ENCODE measurements around the gene USP51. TPM values are rescaled to one million over a fixed set of nuclear protein-coding genes. Genes with fewer than 3 reads are reported as not detected.

Gene USP51
- total RNA-seq, 5 donors from 2014 or later (not counting 1 experiment from before 2014, with no cell fraction given): 1.6 to 2.1 (median 1.7) TPM

- Mint-ChIP-seq H3K4me1 (peaks cover 0 to 18% (median 12%) of the 10 kb centered on the region in 3 donors), H3K4me3 (peak overlapping the region; percentile 87 to 91 (median 88)), H3K27ac (peak overlapping the region; percentile 95), H3K9me3 (no peaks in the 10 kb centered on the region), H3K27me3 (peaks cover 0 to 3% of the 10 kb centered on the region in 2 donors), H3K36me3 (no peaks in the 10 kb centered on the region)
- ChIA-PET CTCF (interaction anchor here (0.7 to 2.3 kb wide), 4 partner anchors 37 to 236 kb away, joined by 3 to 18 read pairs (median 6); partner anchors contain the start of genes MAGEH1 (in 1 of the 2) and RRAGB (in 1 of the 2)), POLR2A (interaction anchor here (0.7 to 2.2 kb wide), 4 partner anchors 37 to 1241 kb away, joined by 3 to 18 read pairs (median 3); partner anchors contain the start of genes MAGEH1 (in 2 of the 2) and RRAGB (in 1 of the 2))
- Histone ChIP-seq H3K27me3 (replicated peaks in 1 of 2; ENCODE audit: control insufficient read depth in 2 of 2, extremely low read depth in 1 of 2, insufficient read depth in 2 of 2, low read length in 1 of 2) (no peaks in the 10 kb centered on the region), H3K4me3 (ENCODE audit: control insufficient read depth in 1 of 2, extremely low read depth in 1 of 2, low read length in 1 of 2) (peak overlapping the region; percentile 74), H3K36me3 (ENCODE audit: control insufficient read depth in 2 of 2, extremely low read depth in 1 of 2, insufficient read depth in 1 of 2, low read length in 1 of 2) (no peaks in the 10 kb centered on the region), H3K27ac (ENCODE audit: low read length) (peak overlapping the region; percentile 87), H3K9me3 (no peaks in the 10 kb centered on the region), H3K4me1 (ENCODE audit: control insufficient read depth in 1 of 2, extremely low read depth in 1 of 2, insufficient read depth in 2 of 2, low read length in 2 of 2) (peaks cover 0 to 11% of the 10 kb centered on the region in 2 experiments)
- WGBS (ENCODE audit: insufficient coverage): 2% methylated on average over 12 of the region's 54 CpGs
- ATAC-seq (replicated peaks in 1 of 4) (peak; percentile 76 to 82 (median 79)), DNase-seq (peak; percentile 44 to 77 (median 61))
Observed at GRCh38 chrX:55488593-55489313, 895 bp downstream of the USP51 start.

GRCh38 chrX:55488006-55488592 is 1.5 kb downstream of the USP51 start:
- Mint-ChIP-seq H3K4me3 (peak overlapping the region; percentile 84 to 88 (median 87)), H3K27ac (peak overlapping the region; percentile 87 to 90), H3K27me3 (peaks cover 0 to 3% of the 10 kb centered on the region in 2 donors), H3K36me3 (no peaks in the 10 kb centered on the region), H3K4me1 (peaks cover 0 to 18% (median 12%) of the 10 kb centered on the region in 3 donors), H3K9me3 (no peaks in the 10 kb centered on the region)
- H3K4me1 ChIP-seq (ENCODE audit: control insufficient read depth in 1 of 2, extremely low read depth in 1 of 2, insufficient read depth in 2 of 2, low read length in 2 of 2): peaks cover 0 to 11% of the 10 kb centered on the region in 2 experiments
- ChIA-PET POLR2A (interaction anchor here (1.2 to 2.2 kb wide), 2 partner anchors 36 kb away, joined by 3 to 18 read pairs; partner anchors contain the start of gene MAGEH1 (in 2 of the 2)), CTCF (interaction anchor here in 1 of 2 donors (1.1 to 2.3 kb wide), 3 partner anchors 36 to 237 kb away, joined by 3 to 18 read pairs (median 9); partner anchors contain the start of genes MAGEH1 and RRAGB)
- peak overlapping the region; percentile 65 for H3K27ac ChIP-seq (ENCODE audit: low read length)
- ATAC-seq (replicated peaks in 1 of 4) (peak in 2 of 4 experiments; percentile 1 to 7), DNase-seq (peak in 3 of 35 experiments; percentile 1 to 11 (median 4))
- H3K4me3 ChIP-seq (ENCODE audit: control insufficient read depth in 1 of 2, extremely low read depth in 1 of 2, low read length in 1 of 2): peak overlapping the region; percentile 36 to 74
- H3K9me3 ChIP-seq: no peaks in the 10 kb centered on the region
- H3K36me3 ChIP-seq (ENCODE audit: control insufficient read depth in 2 of 2, extremely low read depth in 1 of 2, insufficient read depth in 1 of 2, low read length in 1 of 2): no peaks in the 10 kb centered on the region
- WGBS (ENCODE audit: insufficient coverage): 10% methylated on average over 2 of the region's 23 CpGs
- no peaks in the 10 kb centered on the region for H3K27me3 ChIP-seq (replicated peaks in 1 of 2; ENCODE audit: control insufficient read depth in 2 of 2, extremely low read depth in 1 of 2, insufficient read depth in 2 of 2, low read length in 1 of 2)

DNA sequence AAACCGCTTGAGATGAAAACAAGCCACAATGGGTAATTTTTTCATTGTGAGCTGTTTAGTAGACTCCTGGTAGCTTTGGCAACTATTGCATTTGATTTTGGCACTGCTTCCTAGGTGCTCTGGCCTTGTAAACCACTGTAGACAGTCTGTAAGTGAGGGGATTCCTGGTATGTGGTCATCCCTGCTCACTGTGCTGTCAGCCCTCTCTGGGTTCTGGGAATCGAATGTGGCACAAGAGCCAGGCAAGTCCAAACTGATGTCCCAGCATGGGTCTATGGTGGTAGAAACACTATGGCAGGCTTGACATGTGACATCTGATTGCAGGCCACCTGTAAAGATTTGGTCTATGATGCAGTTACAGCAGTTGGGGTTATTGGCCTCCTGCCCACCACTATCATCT is 2.5 kb downstream of the USP51 start:
- peak overlapping the region; percentile 15 to 87 for H3K27ac Mint-ChIP-seq
- H3K4me1 ChIP-seq (ENCODE audit: control insufficient read depth in 1 of 2, extremely low read depth in 1 of 2, insufficient read depth in 2 of 2, low read length in 2 of 2): peaks cover 0 to 11% of the 10 kb centered on the region in 2 experiments
- H3K27ac ChIP-seq (ENCODE audit: low read length): no peak overlapping the region
- no peak for ATAC-seq (replicated peaks in 1 of 4)
- H3K9me3 ChIP-seq: no peaks in the 10 kb centered on the region
- ChIA-PET CTCF (no interaction called here), POLR2A (no interaction called here)
- DNase-seq: peak in 1 of 35 experiments; percentile 4
- no peaks in the 10 kb centered on the region for H3K36me3 ChIP-seq (ENCODE audit: control insufficient read depth in 2 of 2, extremely low read depth in 1 of 2, insufficient read depth in 1 of 2, low read length in 1 of 2)
- no peaks in the 10 kb centered on the region for H3K9me3 Mint-ChIP-seq
- peaks cover 0 to 18% (median 12%) of the 10 kb centered on the region in 3 donors for H3K4me1 Mint-ChIP-seq
- 100% methylated on average over 1 of the region's 2 CpGs for WGBS (ENCODE audit: insufficient coverage)
- no peak overlapping the region for H3K4me3 ChIP-seq (ENCODE audit: control insufficient read depth in 1 of 2, extremely low read depth in 1 of 2, low read length in 1 of 2)
- H3K27me3 Mint-ChIP-seq: peaks cover 0 to 5% of the 10 kb centered on the region in 2 donors
- H3K27me3 ChIP-seq (replicated peaks in 1 of 2; ENCODE audit: control insufficient read depth in 2 of 2, extremely low read depth in 1 of 2, insufficient read depth in 2 of 2, low read length in 1 of 2): no peaks in the 10 kb centered on the region
- H3K4me3 Mint-ChIP-seq: no peak overlapping the region
- H3K36me3 Mint-ChIP-seq: no peaks in the 10 kb centered on the region

GRCh38 chrX:55486736-55487135 is 2.9 kb downstream of the USP51 start:
- H3K9me3 Mint-ChIP-seq: no peaks in the 10 kb centered on the region
- H3K27ac Mint-ChIP-seq: no peak overlapping the region
- ChIA-PET POLR2A (no interaction called here), CTCF (no interaction called here)
- DNase-seq (no peak), ATAC-seq (replicated peaks in 1 of 4) (no peak)
- no peaks in the 10 kb centered on the region for H3K9me3 ChIP-seq
- peaks cover 0 to 9% of the 10 kb centered on the region in 2 donors for H3K27me3 Mint-ChIP-seq
- no peak overlapping the region for H3K4me3 ChIP-seq (ENCODE audit: control insufficient read depth in 1 of 2, extremely low read depth in 1 of 2, low read length in 1 of 2)
- H3K27me3 ChIP-seq (replicated peaks in 1 of 2; ENCODE audit: control insufficient read depth in 2 of 2, extremely low read depth in 1 of 2, insufficient read depth in 2 of 2, low read length in 1 of 2): no peaks in the 10 kb centered on the region
- H3K36me3 ChIP-seq (ENCODE audit: control insufficient read depth in 2 of 2, extremely low read depth in 1 of 2, insufficient read depth in 1 of 2, low read length in 1 of 2): no peaks in the 10 kb centered on the region
- no peak overlapping the region for H3K27ac ChIP-seq (ENCODE audit: low read length)
- H3K36me3 Mint-ChIP-seq: no peaks in the 10 kb centered on the region
- no peak overlapping the region for H3K4me3 Mint-ChIP-seq
- peaks cover 0 to 18% (median 12%) of the 10 kb centered on the region in 3 donors for H3K4me1 Mint-ChIP-seq
- WGBS (ENCODE audit: insufficient coverage): no CpG with 5 or more reads among the region's 3 CpGs
- H3K4me1 ChIP-seq (ENCODE audit: control insufficient read depth in 1 of 2, extremely low read depth in 1 of 2, insufficient read depth in 2 of 2, low read length in 2 of 2): peaks cover 0 to 11% of the 10 kb centered on the region in 2 experiments

DNA sequence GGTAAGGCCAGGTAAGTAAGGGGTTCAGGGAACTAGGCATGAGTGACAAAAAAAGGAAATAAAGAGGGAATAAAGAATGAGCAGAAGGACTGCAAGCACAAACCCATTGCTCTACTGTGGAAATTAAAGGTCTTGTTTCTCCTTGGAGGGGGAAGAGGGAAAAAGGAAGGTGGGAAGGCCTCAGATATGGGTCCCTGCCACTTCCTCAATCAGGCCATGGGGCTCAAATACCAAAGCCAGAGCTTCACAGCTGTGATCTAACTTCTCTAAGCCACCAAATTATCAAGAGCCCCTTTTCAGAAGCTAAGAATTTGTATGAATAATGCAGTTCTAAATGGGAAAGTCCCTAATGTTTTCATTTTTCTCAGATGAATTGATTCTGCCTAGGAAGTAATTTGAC is 4.7 kb downstream of the USP51 start:
- H3K4me1 ChIP-seq (ENCODE audit: control insufficient read depth in 1 of 2, extremely low read depth in 1 of 2, insufficient read depth in 2 of 2, low read length in 2 of 2): peaks cover 0 to 8% of the 10 kb centered on the region in 2 experiments
- no peak overlapping the region for H3K4me3 Mint-ChIP-seq
- no peaks in the 10 kb centered on the region for H3K9me3 Mint-ChIP-seq
- H3K4me3 ChIP-seq (ENCODE audit: control insufficient read depth in 1 of 2, extremely low read depth in 1 of 2, low read length in 1 of 2): no peak overlapping the region
- H3K9me3 ChIP-seq: no peaks in the 10 kb centered on the region
- no peak overlapping the region for H3K27ac ChIP-seq (ENCODE audit: low read length)
- POLR2A ChIA-PET: no interaction called here
- peaks cover 0 to 10% of the 10 kb centered on the region in 2 donors for H3K27me3 Mint-ChIP-seq
- no peaks in the 10 kb centered on the region for H3K36me3 ChIP-seq (ENCODE audit: control insufficient read depth in 2 of 2, extremely low read depth in 1 of 2, insufficient read depth in 1 of 2, low read length in 1 of 2)
- no peak for ATAC-seq (replicated peaks in 1 of 4)
- CTCF ChIA-PET: no interaction called here
- H3K36me3 Mint-ChIP-seq: no peaks in the 10 kb centered on the region
- DNase-seq: no peak
- no peak overlapping the region for H3K27ac Mint-ChIP-seq
- H3K27me3 ChIP-seq (replicated peaks in 1 of 2; ENCODE audit: control insufficient read depth in 2 of 2, extremely low read depth in 1 of 2, insufficient read depth in 2 of 2, low read length in 1 of 2): no peaks in the 10 kb centered on the region
- H3K4me1 Mint-ChIP-seq: peaks cover 0 to 12% (median 10%) of the 10 kb centered on the region in 3 donors

DNA sequence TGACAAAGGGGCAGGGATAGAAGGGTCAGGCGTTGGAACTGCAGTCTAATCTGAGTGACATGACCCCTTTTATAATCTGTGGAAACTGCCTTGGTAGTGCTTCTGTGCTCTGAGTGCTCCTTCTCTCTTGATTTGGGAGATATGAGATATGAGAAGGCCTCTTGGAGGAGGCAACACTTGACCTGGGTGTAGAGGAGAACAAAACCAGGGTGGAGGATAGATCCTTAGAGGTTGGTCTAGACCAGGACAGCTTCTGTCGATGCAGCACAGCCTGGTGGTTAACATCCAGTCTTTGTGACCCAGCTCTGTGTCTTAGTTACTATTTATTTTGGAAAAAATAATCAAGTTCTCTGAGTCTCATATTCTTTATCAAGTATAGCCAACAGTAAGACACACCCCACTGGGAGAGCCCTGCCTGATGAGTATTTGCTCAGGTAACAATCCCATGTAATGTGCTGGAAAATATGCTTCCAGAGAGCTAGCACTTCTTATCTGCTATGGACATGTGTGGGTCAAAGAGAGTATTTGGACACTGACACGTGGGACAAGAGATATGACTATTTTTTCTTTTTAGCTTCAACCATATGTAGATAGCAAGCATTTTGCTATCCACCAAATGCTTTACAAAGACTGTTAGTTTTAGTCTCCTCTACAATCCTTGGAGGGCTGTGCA is 9.1 kb downstream of the USP51 start:
- WGBS (ENCODE audit: insufficient coverage): no CpG with 5 or more reads among the region's 3 CpGs

More for the DNA sequence above, 9.1 kb downstream of the USP51 start:
- no peaks in the 10 kb centered on the region for H3K9me3 ChIP-seq
- H3K27ac ChIP-seq (ENCODE audit: low read length): no peak overlapping the region
- H3K36me3 Mint-ChIP-seq: no peaks in the 10 kb centered on the region
- ChIA-PET CTCF (interaction anchor here in 1 of 2 donors (0.6 kb wide), 1 partner anchor 873 kb away, joined by 4 read pairs; no protein-coding TSS in a partner anchor), POLR2A (no interaction called here)
- H3K4me3 Mint-ChIP-seq: no peak overlapping the region
- H3K36me3 ChIP-seq (ENCODE audit: control insufficient read depth in 2 of 2, extremely low read depth in 1 of 2, insufficient read depth in 1 of 2, low read length in 1 of 2): no peaks in the 10 kb centered on the region
- H3K27me3 ChIP-seq (replicated peaks in 1 of 2; ENCODE audit: control insufficient read depth in 2 of 2, extremely low read depth in 1 of 2, insufficient read depth in 2 of 2, low read length in 1 of 2): no peaks in the 10 kb centered on the region
- no peak overlapping the region for H3K27ac Mint-ChIP-seq
- no peak for ATAC-seq (replicated peaks in 1 of 4)
- H3K4me1 ChIP-seq (ENCODE audit: control insufficient read depth in 1 of 2, extremely low read depth in 1 of 2, insufficient read depth in 2 of 2, low read length in 2 of 2): no peaks in the 10 kb centered on the region
- H3K9me3 Mint-ChIP-seq: no peaks in the 10 kb centered on the region
- no peaks in the 10 kb centered on the region for H3K4me1 Mint-ChIP-seq
- peaks cover 0 to 6% of the 10 kb centered on the region in 2 donors for H3K27me3 Mint-ChIP-seq
- DNase-seq: no peak
- no peak overlapping the region for H3K4me3 ChIP-seq (ENCODE audit: control insufficient read depth in 1 of 2, extremely low read depth in 1 of 2, low read length in 1 of 2)
